ENCODE results near the gene SLC18B1.
A peak's percentile ranks its signal among the peaks of the same experiment; 100 is the strongest.

SLC18B1 gene

GRCh38 chr6:132751306-132751705 lies 47.1 kb downstream of the SLC18B1 start:
- peaks cover 50% of the 10 kb centered on the region for H3K4me1 ChIP-seq (ENCODE audit: low read length)
- peak overlapping the region; percentile 93 for H3K27ac ChIP-seq (ENCODE audit: low read length)
- H3K79me2 ChIP-seq (ENCODE audit: low read length) = no peaks in the 10 kb centered on the region
- H3K9ac ChIP-seq (ENCODE audit: low read length) = peak overlapping the region; percentile 40; the same call in 1 of the 2 replicates
- no peaks in the 10 kb centered on the region for H4K20me1 ChIP-seq (ENCODE audit: insufficient read depth, low read length)
- peak overlapping the region; percentile 89 for H3K4me2 ChIP-seq (ENCODE audit: low read length)
- H3K9me3 ChIP-seq (ENCODE audit: insufficient read depth, low read length) = no peaks in the 10 kb centered on the region
- peak overlapping the region; percentile 60 for H3K4me3 ChIP-seq (ENCODE audit: low read length)
- no peaks in the 10 kb centered on the region for H3K27me3 ChIP-seq (ENCODE audit: low read depth, low read length)
- no peak overlapping the region for H2AFZ ChIP-seq (ENCODE audit: low read depth, low read length)
- peaks cover 16% of the 10 kb centered on the region for H3K36me3 ChIP-seq (replicated peaks; ENCODE audit: low read depth, low read length)
- TF ChIP-seq, protein P1, sequence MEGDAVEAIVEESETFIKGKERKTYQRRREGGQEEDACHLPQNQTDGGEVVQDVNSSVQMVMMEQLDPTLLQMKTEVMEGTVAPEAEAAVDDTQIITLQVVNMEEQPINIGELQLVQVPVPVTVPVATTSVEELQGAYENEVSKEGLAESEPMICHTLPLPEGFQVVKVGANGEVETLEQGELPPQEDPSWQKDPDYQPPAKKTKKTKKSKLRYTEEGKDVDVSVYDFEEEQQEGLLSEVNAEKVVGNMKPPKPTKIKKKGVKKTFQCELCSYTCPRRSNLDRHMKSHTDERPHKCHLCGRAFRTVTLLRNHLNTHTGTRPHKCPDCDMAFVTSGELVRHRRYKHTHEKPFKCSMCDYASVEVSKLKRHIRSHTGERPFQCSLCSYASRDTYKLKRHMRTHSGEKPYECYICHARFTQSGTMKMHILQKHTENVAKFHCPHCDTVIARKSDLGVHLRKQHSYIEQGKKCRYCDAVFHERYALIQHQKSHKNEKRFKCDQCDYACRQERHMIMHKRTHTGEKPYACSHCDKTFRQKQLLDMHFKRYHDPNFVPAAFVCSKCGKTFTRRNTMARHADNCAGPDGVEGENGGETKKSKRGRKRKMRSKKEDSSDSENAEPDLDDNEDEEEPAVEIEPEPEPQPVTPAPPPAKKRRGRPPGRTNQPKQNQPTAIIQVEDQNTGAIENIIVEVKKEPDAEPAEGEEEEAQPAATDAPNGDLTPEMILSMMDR (IDR thresholded peaks at IDR 0.05; ENCODE audit: low read depth, low read length) = no peak
- no peak for TF ChIP-seq EZH2phosphoT487 (IDR thresholded peaks at IDR 0.05; ENCODE audit: low read depth)

- Histone ChIP-seq H2AFZ (ENCODE audit: low read depth, low read length) (no peak overlapping the region), H3K27ac (ENCODE audit: low read length) (peak overlapping the region; percentile 93), H3K79me2 (ENCODE audit: low read length) (no peaks in the 10 kb centered on the region)
These were observed 47.8 kb downstream of the SLC18B1 start for GRCh38 chr6:132750455-132751248.

DNA sequence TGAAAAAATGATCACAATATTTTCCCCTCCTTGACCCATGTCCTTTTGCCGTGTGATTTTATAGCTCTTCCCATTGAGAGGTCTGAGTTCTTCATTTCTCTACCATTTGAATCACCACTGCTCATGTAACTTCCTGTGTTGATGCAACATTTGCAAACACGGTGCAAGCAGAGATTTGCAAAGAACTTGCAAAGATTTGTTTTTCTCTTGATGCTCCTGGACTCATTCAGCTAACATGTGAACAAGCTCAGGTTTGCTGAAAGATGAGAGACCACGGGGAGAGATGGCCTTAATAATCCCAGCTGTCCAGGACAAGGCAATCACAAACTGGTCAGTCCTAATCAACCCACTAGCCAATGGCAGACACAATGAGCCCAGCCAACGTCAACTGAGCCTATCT lies 49.3 kb downstream of the SLC18B1 start:
- Histone ChIP-seq H3K4me2 (ENCODE audit: low read length) (no peak overlapping the region), H3K36me3 (replicated peaks; ENCODE audit: low read depth, low read length) (peaks cover 16% of the 10 kb centered on the region), H3K79me2 (ENCODE audit: low read length) (no peaks in the 10 kb centered on the region), H3K27me3 (ENCODE audit: low read depth, low read length) (no peaks in the 10 kb centered on the region), H3K9ac (ENCODE audit: low read length) (no peak overlapping the region), H2AFZ (ENCODE audit: low read depth, low read length) (no peak overlapping the region), H3K4me1 (ENCODE audit: low read length) (peaks cover 45% of the 10 kb centered on the region), H3K4me3 (ENCODE audit: low read length) (no peak overlapping the region), H4K20me1 (ENCODE audit: insufficient read depth, low read length) (no peaks in the 10 kb centered on the region), H3K9me3 (ENCODE audit: insufficient read depth, low read length) (no peaks in the 10 kb centered on the region), H3K27ac (ENCODE audit: low read length) (no peak overlapping the region)
- no peak for TF ChIP-seq EZH2phosphoT487 (IDR thresholded peaks at IDR 0.05; ENCODE audit: low read depth)
- TF ChIP-seq, protein P1 (IDR thresholded peaks at IDR 0.05; ENCODE audit: low read depth, low read length) = no peak

More at GRCh38 chr6:132750455-132751248, 47.8 kb downstream of the SLC18B1 start:
- H4K20me1 ChIP-seq (ENCODE audit: insufficient read depth, low read length) = no peaks in the 10 kb centered on the region
- H3K27me3 ChIP-seq (ENCODE audit: low read depth, low read length) = no peaks in the 10 kb centered on the region
- peaks cover 43% of the 10 kb centered on the region for H3K4me1 ChIP-seq (ENCODE audit: low read length)
- H3K9me3 ChIP-seq (ENCODE audit: insufficient read depth, low read length) = no peaks in the 10 kb centered on the region
- peak overlapping the region; percentile 89 for H3K4me2 ChIP-seq (ENCODE audit: low read length)
- peaks cover 16% of the 10 kb centered on the region for H3K36me3 ChIP-seq (replicated peaks; ENCODE audit: low read depth, low read length)
- peak overlapping the region; percentile 60 for H3K4me3 ChIP-seq (ENCODE audit: low read length)
- H3K9ac ChIP-seq (ENCODE audit: low read length) = peak overlapping the region; percentile 40; the same call in 1 of the 2 replicates
- TF ChIP-seq EZH2phosphoT487 (IDR thresholded peaks at IDR 0.05; ENCODE audit: low read depth) = no peak
- TF ChIP-seq, protein P1 (IDR thresholded peaks at IDR 0.05; ENCODE audit: low read depth, low read length) = no peak

DNA sequence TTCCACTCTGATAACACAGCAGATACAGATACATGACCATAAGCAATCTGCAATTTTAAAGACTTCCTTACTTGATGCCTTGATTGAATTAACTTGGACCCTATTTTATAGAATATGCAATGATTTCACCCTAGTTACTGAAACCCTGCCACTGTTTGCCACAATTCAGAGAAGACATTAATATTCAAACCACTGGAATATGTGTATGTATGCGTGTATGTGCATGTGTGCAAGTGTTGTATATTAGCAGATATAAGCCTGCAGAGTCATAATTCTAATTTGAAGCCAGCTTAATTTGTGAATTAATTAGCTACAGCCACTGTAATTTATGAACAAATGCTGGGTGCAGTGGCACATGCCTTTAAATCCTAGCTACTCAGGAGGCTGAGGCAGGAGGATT lies 50.0 kb downstream of the SLC18B1 start:
- Histone ChIP-seq H3K9ac (ENCODE audit: low read length) (no peak overlapping the region), H3K4me3 (ENCODE audit: low read length) (no peak overlapping the region), H3K27me3 (ENCODE audit: low read depth, low read length) (no peaks in the 10 kb centered on the region), H2AFZ (ENCODE audit: low read depth, low read length) (no peak overlapping the region), H4K20me1 (ENCODE audit: insufficient read depth, low read length) (no peaks in the 10 kb centered on the region), H3K4me2 (ENCODE audit: low read length) (no peak overlapping the region), H3K79me2 (ENCODE audit: low read length) (no peaks in the 10 kb centered on the region), H3K27ac (ENCODE audit: low read length) (no peak overlapping the region), H3K4me1 (ENCODE audit: low read length) (peaks cover 45% of the 10 kb centered on the region), H3K36me3 (replicated peaks; ENCODE audit: low read depth, low read length) (peaks cover 16% of the 10 kb centered on the region), H3K9me3 (ENCODE audit: insufficient read depth, low read length) (no peaks in the 10 kb centered on the region)
- TF ChIP-seq, protein P1 (IDR thresholded peaks at IDR 0.05; ENCODE audit: low read depth, low read length) = no peak
- no peak for TF ChIP-seq EZH2phosphoT487 (IDR thresholded peaks at IDR 0.05; ENCODE audit: low read depth)

Data from OCI-LY3 (cell line).